Transverse colon (tissue), 4 donors: ENCODE results near the gene PIAS4. TPM values are rescaled to one million over a fixed set of nuclear protein-coding genes. Genes with fewer than 3 reads are reported as not detected.
A peak's percentile ranks its signal among the peaks of the same experiment; 100 is the strongest.

Experiments
- DNase-seq: peaks from one replicate; pipeline ENCODE4 v3.0.0-alpha.2; 2019
- H3K27ac ChIP-seq, 4 donors: fragments of 200-600 bp; sonication (generic); 2 replicates each; pipeline ENCODE4 v1.5.1; 2016 to 2018; ENCODE audit warnings: inconsistent platforms in 4 of 4
- H3K27me3 ChIP-seq: fragments of 200-600 bp; sonication (generic); 2 replicates; pipeline ENCODE4 v1.5.1; 2017; ENCODE audit warnings: inconsistent platforms
- H3K36me3 ChIP-seq, 4 donors: fragments of 200-600 bp; sonication (generic); 2 replicates each; pipeline ENCODE4 v1.5.1; 2017 to 2019; ENCODE audit warnings: inconsistent platforms in 4 of 4
- H3K4me1 ChIP-seq, 4 donors: fragments of 200-600 bp; sonication (generic); 2 replicates each; pipeline ENCODE4 v1.5.1; 2017 to 2020; ENCODE audit warnings: inconsistent platforms in 4 of 4
- H3K4me3 ChIP-seq, 4 donors: fragments of 200-600 bp; sonication (generic); 1 replicate in 1 of 4; 2 replicates in 3 of 4; pipeline versions ENCODE4 v1.5.1 to v1.6.1; 2017 to 2019; ENCODE audit warnings: inconsistent platforms in 4 of 4
- H3K9me3 ChIP-seq, 2 donors: fragments of 200-600 bp; sonication (generic); 2 replicates each; pipeline ENCODE4 v1.5.1; 2017 to 2019; ENCODE audit warnings: inconsistent platforms in 2 of 2
- CTCF ChIP-seq, 5 experiments: fragments of 200-600 bp in 3 of 5; fragments of 450-650 bp in 2 of 5; sonication (generic) in 3 of 5; IDR thresholded peaks; 1 replicate in 2 of 5; 2 replicates in 3 of 5; pipeline ENCODE4 v1.5.1; 2016 to 2017; ENCODE audit warnings: antibody characterized with exemption in 5 of 5, inconsistent platforms in 3 of 5, mild to moderate bottlenecking in 2 of 5, moderate library complexity in 1 of 5
- EP300 ChIP-seq: sonication (generic); formaldehyde crosslinking; IDR thresholded peaks from one replicate; pipeline ENCODE4 v1.6.1; 2017; ENCODE audit warnings: antibody characterized with exemption, low read depth
- POLR2A ChIP-seq: fragments of 450-650 bp; IDR thresholded peaks from one replicate; pipeline ENCODE4 v1.6.1; 2016; ENCODE audit warnings: antibody characterized with exemption, mild to moderate bottlenecking, moderate library complexity
- POLR2AphosphoS5 ChIP-seq, 3 donors: sonication (generic); formaldehyde crosslinking; IDR thresholded peaks; one replicate each; pipeline ENCODE4 v1.6.1; 2016; ENCODE audit warnings: antibody characterized with exemption in 3 of 3
- WGBS, 2 donors: methylation state at CpG; one replicate each; pipeline ENCODE4 v1.1.5; 2018; ENCODE audit warnings: low coverage in 1 of 2; 5-methylcytosine and 5-hydroxymethylcytosine counted together
- in situ Hi-C, 4 donors: fragments of 200-750 bp; cut with MboI; loops; one replicate each; pipeline versions ENCODE4 v1.15.0 to v1.15.1; 2017; ENCODE audit warnings: low sequenced_read_pairs in 3 of 4, low pct_ligation_motif_present in 1 of 4, low pct_unique_long_range_greater_than_20kb in 1 of 4
- intact Hi-C: fragments of 100-400 bp; cut with DNase I; formaldehyde crosslinking; loops from one replicate; pipeline ENCODE4 v1.15.1; 2023; ENCODE audit warnings: low total_unique reads
- total RNA-seq, 4 donors: library from RNA; depleted of rRNA; stranded (reverse); fragments of >200 nt; gene quantifications; one replicate each; pipeline ENCODE4 v1.1.0, GENCODE V29; 2016

Gene PIAS4
- total RNA-seq, 4 donors from 2014 or later: 15.5 to 110 (median 23.0) TPM

GRCh38 chr19:4058693-4059452, 51.3 kb downstream of the PIAS4 start:
- peak; percentile 40 for DNase-seq
- intact Hi-C loops: no loop called here
- peaks cover 69 to 86% (median 85%) of the 10 kb centered on the region in 4 donors for H3K4me1 ChIP-seq
- in situ Hi-C loops: no loop called here
- H3K9me3 ChIP-seq: no peaks in the 10 kb centered on the region
- H3K27ac ChIP-seq: peak overlapping the region; percentile 97 to 100 (median 99)
- WGBS, 2 donors: 16 to 55% methylated on average over 4 to 27 of the region's 30 CpGs
- H3K27me3 ChIP-seq: no peaks in the 10 kb centered on the region
- H3K36me3 ChIP-seq: peaks cover 0 to 14% (median 6%) of the 10 kb centered on the region in 4 donors
- TF ChIP-seq POLR2A (no peak), POLR2AphosphoS5 (IDR thresholded peaks at IDR 0.05) (no peak), CTCF (IDR thresholded peaks at IDR 0.05) (no peak), EP300 (no peak)
- H3K4me3 ChIP-seq: peak overlapping the region in 3 of 4 donors; percentile 23 to 100 (median 87)

DNA sequence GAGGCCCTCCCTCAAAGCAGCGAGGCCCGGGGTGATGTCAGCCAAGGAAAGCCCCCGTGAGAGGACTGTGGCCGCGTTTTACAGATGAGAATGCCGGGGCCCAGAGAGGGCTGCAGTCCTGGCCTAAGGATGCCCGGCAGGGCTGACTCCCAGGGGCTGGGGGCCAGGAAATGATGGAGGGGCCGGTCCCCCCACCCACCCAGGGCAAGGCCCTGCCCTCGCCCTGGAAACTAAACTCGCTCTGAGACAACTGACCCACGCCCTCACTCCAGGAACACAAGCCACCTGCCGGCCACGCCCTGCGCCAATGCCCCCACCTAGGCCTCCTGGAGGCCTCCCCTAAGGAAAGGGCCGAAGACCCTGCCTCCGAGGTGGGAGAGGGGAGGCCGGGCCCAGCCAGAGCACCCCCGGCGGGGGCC, 51.9 kb downstream of the PIAS4 start:
- TF ChIP-seq POLR2A (peak; percentile 46), POLR2AphosphoS5 (IDR thresholded peaks at IDR 0.05) (peak in 2 of 3 donors; percentile 19 to 20), EP300 (no peak)
- in situ Hi-C loops (no loop called here), intact Hi-C loops (no loop called here)
- Histone ChIP-seq H3K36me3 (peaks cover 0 to 8% (median 3%) of the 10 kb centered on the region in 4 donors), H3K4me1 (peaks cover 67 to 86% (median 81%) of the 10 kb centered on the region in 4 donors), H3K9me3 (no peaks in the 10 kb centered on the region), H3K27me3 (no peaks in the 10 kb centered on the region), H3K4me3 (peak overlapping the region; percentile 17 to 100 (median 55)), H3K27ac (peak overlapping the region; percentile 97 to 100 (median 99))
- WGBS, 2 donors: 13% methylated on average over 18 of the region's 19 CpGs; no CpG with 5 or more reads in 1 of the 2 donors
- peak; percentile 85 for DNase-seq

- Histone ChIP-seq H3K4me3 (peak overlapping the region; percentile 17 to 100 (median 55)), H3K27ac (peak overlapping the region; percentile 97 to 100 (median 99))
- TF ChIP-seq CTCF (IDR thresholded peaks at IDR 0.05): no peak
- peak; percentile 40 for TF ChIP-seq POLR2A
- TF ChIP-seq EP300: peak; percentile 81
- TF ChIP-seq POLR2AphosphoS5 (IDR thresholded peaks at IDR 0.05): peak in 2 of 3 donors; percentile 22 to 52
Observed at GRCh38 chr19:4059891-4060620, 52.5 kb downstream of the PIAS4 start.

DNA sequence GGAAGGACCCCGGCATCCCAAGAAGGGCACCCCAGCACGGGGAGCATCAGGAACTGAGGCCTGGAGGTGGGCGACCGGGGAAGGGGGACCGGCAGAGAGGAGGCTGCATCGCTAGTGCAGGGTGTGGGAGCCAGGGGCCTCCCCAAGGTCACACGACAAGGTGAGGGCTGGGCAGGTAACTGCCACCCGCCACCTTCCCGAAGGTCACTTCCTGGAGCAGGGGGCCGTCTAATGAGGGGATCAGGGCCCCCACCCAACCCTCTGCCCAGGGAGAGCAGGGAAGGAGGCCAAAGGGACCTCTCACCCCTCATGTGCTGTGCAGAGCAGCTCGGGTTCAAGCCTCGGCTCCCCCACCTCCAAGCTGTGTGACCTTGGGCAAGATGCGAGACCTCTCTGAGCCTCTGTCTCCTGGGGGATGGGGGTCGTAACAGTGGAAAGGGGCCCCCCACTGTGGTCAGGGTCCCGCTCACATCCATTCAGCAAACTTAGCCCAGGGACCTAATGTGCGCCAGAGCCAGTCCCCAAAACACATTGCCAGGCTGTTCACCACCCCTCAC, 53.2 kb downstream of the PIAS4 start:
- in situ Hi-C loops (no loop called here), intact Hi-C loops (no loop called here)
- TF ChIP-seq POLR2A: no peak
- TF ChIP-seq POLR2AphosphoS5 (IDR thresholded peaks at IDR 0.05): no peak
- no peak for TF ChIP-seq EP300
- TF ChIP-seq CTCF (IDR thresholded peaks at IDR 0.05): no peak
- peaks cover 58 to 79% (median 71%) of the 10 kb centered on the region in 4 donors for H3K4me1 ChIP-seq
- peak overlapping the region; percentile 23 to 100 (median 62) for H3K4me3 ChIP-seq
- peak; percentile 59 for DNase-seq
- no peaks in the 10 kb centered on the region for H3K27me3 ChIP-seq
- no peaks in the 10 kb centered on the region for H3K36me3 ChIP-seq
- H3K27ac ChIP-seq: peak overlapping the region; percentile 97 to 100 (median 99)
- H3K9me3 ChIP-seq: no peaks in the 10 kb centered on the region
- WGBS, 2 donors: 32% methylated on average over 13 of the region's 16 CpGs; no CpG with 5 or more reads in 1 of the 2 donors

More at GRCh38 chr19:4059891-4060620, 52.5 kb downstream of the PIAS4 start:
- WGBS, 2 donors: 32% methylated on average over 31 of the region's 42 CpGs; no CpG with 5 or more reads in 1 of the 2 donors
- Histone ChIP-seq H3K4me1 (peaks cover 61 to 83% (median 75%) of the 10 kb centered on the region in 4 donors), H3K9me3 (no peaks in the 10 kb centered on the region), H3K27me3 (no peaks in the 10 kb centered on the region), H3K36me3 (peaks cover 0 to 2% (median 0%) of the 10 kb centered on the region in 4 donors)
- DNase-seq: peak; percentile 90
- in situ Hi-C loops (no loop called here), intact Hi-C loops (no loop called here)
